Activated T-cell treated with anti-CD3 and anti-CD28 coated beads for 48 hours (primary cell): ENCODE measurements around the gene STK33.
"Not testable (repeated sequence)": the region's sequence is repeated elsewhere in the genome, so short reads cannot be mapped to it uniquely, and the experiment has no call there.

Experiments
- DNase-seq: peaks from one replicate; pipeline ENCODE4 v3.0.0-alpha.2; 2020; ENCODE audit warnings: low read depth

Gene STK33

GRCh38 chr11:8543278-8543677 is 50.8 kb downstream of the STK33 start:
- DNase-seq, result no peak

- DNase-seq, result no peak
Measured at GRCh38 chr11:8541448-8541847, 52.6 kb downstream of the STK33 start.

GRCh38 chr11:8533332-8533731 is 60.7 kb downstream of the STK33 start:
- DNase-seq, result no peak

- DNase-seq, result no peak
Measured at GRCh38 chr11:8532475-8532874, 61.6 kb downstream of the STK33 start.

GRCh38 chr11:8531982-8532381 is 62.0 kb downstream of the STK33 start:
- DNase-seq, result no peak

GRCh38 chr11:8531312-8531711 is 62.7 kb downstream of the STK33 start:
- no peak for DNase-seq

- no peak for DNase-seq
Measured at GRCh38 chr11:8527939-8528338, 66.1 kb downstream of the STK33 start.

- no peak for DNase-seq
Measured at GRCh38 chr11:8523396-8523795, 70.6 kb downstream of the STK33 start.

GRCh38 chr11:8512547-8512946 is 81.5 kb downstream of the STK33 start:
- DNase-seq, result no peak

GRCh38 chr11:8503910-8504364 is 90.1 kb downstream of the STK33 start:
- no peak for DNase-seq

- no peak for DNase-seq
Measured at GRCh38 chr11:8501836-8502235, 92.2 kb downstream of the STK33 start.

GRCh38 chr11:8488395-8488794 is 105.6 kb downstream of the STK33 start:
- no peak for DNase-seq

- no peak for DNase-seq
Measured at GRCh38 chr11:8487261-8487660, 106.8 kb downstream of the STK33 start.

- no peak for DNase-seq
Measured at GRCh38 chr11:8484251-8484650, 109.8 kb downstream of the STK33 start.

GRCh38 chr11:8480858-8481257 is 113.2 kb downstream of the STK33 start:
- no peak for DNase-seq

- no peak for DNase-seq
Measured at GRCh38 chr11:8477680-8478079, 116.3 kb downstream of the STK33 start.

GRCh38 chr11:8477151-8477550 is 116.9 kb downstream of the STK33 start:
- no peak for DNase-seq

- DNase-seq, result not testable (repeated sequence)
Measured at GRCh38 chr11:8467806-8468205, 126.2 kb downstream of the STK33 start.

- not testable (repeated sequence) for DNase-seq
Measured at GRCh38 chr11:8467356-8467755, 126.7 kb downstream of the STK33 start.

- DNase-seq, result not testable (repeated sequence)
Measured at GRCh38 chr11:8466884-8467283, 127.1 kb downstream of the STK33 start.

GRCh38 chr11:8459711-8460399 is 134.2 kb downstream of the STK33 start:
- DNase-seq, result no peak

- DNase-seq, result no peak
Measured at GRCh38 chr11:8442301-8442700, 151.7 kb downstream of the STK33 start.

- no peak for DNase-seq
Measured at GRCh38 chr11:8440649-8441048, 153.4 kb downstream of the STK33 start.

GRCh38 chr11:8429483-8429882 is 164.5 kb downstream of the STK33 start:
- DNase-seq, result no peak
